CD14-positive monocyte (primary cell): Measurements from ENCODE around the gene MFN1. TPM values are rescaled to one million over a fixed set of nuclear protein-coding genes. Genes with fewer than 3 reads are reported as not detected.

ENCODE experiments used
- DNase-seq, 3 donors: peaks; one replicate each; pipeline ENCODE4 v3.0.0-alpha.2; 2011 to 2022
- H2AFZ ChIP-seq: 2 replicates; pipeline ENCODE4 v1.6.0; 2012; ENCODE audit warnings: mild to moderate bottlenecking, low read depth, low read length, inconsistent platforms; ENCODE audit not compliant: insufficient read depth, poor library complexity, severe bottlenecking
- H3K27ac ChIP-seq, 2 donors: 1 replicate in 1 of 2; 2 replicates in 1 of 2; pipeline ENCODE4 v1.5.1; 2012 to 2013; ENCODE audit warnings: low read length in 2 of 2, control low read depth in 1 of 2, inconsistent platforms in 1 of 2, low read depth in 1 of 2, mild to moderate bottlenecking in 1 of 2
- H3K27me3 ChIP-seq, 2 donors: one replicate each; pipeline versions ENCODE4 v1.6.0 to v1.6.1; 2011 to 2013; ENCODE audit warnings: low read length in 2 of 2; ENCODE audit not compliant: control insufficient read depth in 2 of 2, insufficient read depth in 2 of 2
- H3K36me3 ChIP-seq, 2 donors: replicated peaks in 1 of 2; 1 replicate in 1 of 2; 2 replicates in 1 of 2; pipeline versions ENCODE4 v1.5.1 to v1.6.1; 2012 to 2013; ENCODE audit warnings: low read length in 2 of 2, control low read depth in 1 of 2, inconsistent platforms in 1 of 2, mild to moderate bottlenecking in 1 of 2; ENCODE audit not compliant: insufficient read depth in 2 of 2, control insufficient read depth in 1 of 2
- H3K4me1 ChIP-seq, 2 donors: 1 replicate in 1 of 2; 2 replicates in 1 of 2; pipeline versions ENCODE4 v1.5.1 to v1.6.1; 2012 to 2013; ENCODE audit warnings: low read length in 2 of 2, control low read depth in 1 of 2, inconsistent platforms in 1 of 2, mild to moderate bottlenecking in 1 of 2, moderate library complexity in 1 of 2; ENCODE audit not compliant: insufficient read depth in 2 of 2, control insufficient read depth in 1 of 2
- H3K4me2 ChIP-seq: replicated peaks from 2 replicates; pipeline ENCODE3; 2012; ENCODE audit warnings: low read length, moderate library complexity, mild to moderate bottlenecking; ENCODE audit not compliant: poor library complexity, severe bottlenecking; ENCODE audit errors: extremely low read depth
- H3K4me3 ChIP-seq, 3 experiments: fragments of 200-600 bp in 1 of 3; sonication (generic) in 1 of 3; replicated peaks in 1 of 3; 1 replicate in 2 of 3; 2 replicates in 1 of 3; pipeline ENCODE4 v1.5.1; 2011 to 2013; ENCODE audit warnings: low read length in 3 of 3, mild to moderate bottlenecking in 3 of 3, control low read depth in 2 of 3, low read depth in 2 of 3, inconsistent platforms in 1 of 3, moderate library complexity in 1 of 3
- H3K79me2 ChIP-seq: 2 replicates; pipeline ENCODE4 v1.6.0; 2012; ENCODE audit warnings: mild to moderate bottlenecking, control low read depth, inconsistent platforms, low read length, moderate library complexity; ENCODE audit not compliant: insufficient read depth
- H3K9ac ChIP-seq: 2 replicates; pipeline ENCODE4 v1.6.0; 2017; ENCODE audit warnings: low read length, mild to moderate bottlenecking; ENCODE audit not compliant: insufficient read depth, poor library complexity, severe bottlenecking
- H3K9me3 ChIP-seq, 2 donors: replicated peaks in 1 of 2; 1 replicate in 1 of 2; 2 replicates in 1 of 2; pipeline versions ENCODE4 v1.5.1 to v1.6.1; 2012 to 2013; ENCODE audit warnings: low read length in 2 of 2, control low read depth in 1 of 2; ENCODE audit not compliant: control insufficient read depth in 1 of 2, insufficient read depth in 1 of 2
- H4K20me1 ChIP-seq: 2 replicates; pipeline ENCODE4 v1.6.0; 2012; ENCODE audit warnings: mild to moderate bottlenecking, low read length, control low read depth, moderate library complexity; ENCODE audit not compliant: insufficient read depth
- H3K27ac Mint-ChIP-seq, 7 donors: one replicate each; pipeline ENCODE4 v1.8.0; 2020; ENCODE audit warnings: mild to moderate bottlenecking in 7 of 7, mixed read lengths in 7 of 7, moderate library complexity in 6 of 7, inconsistent platforms in 2 of 7
- H3K27me3 Mint-ChIP-seq, 3 donors: one replicate each; pipeline ENCODE4 v1.8.0; 2021 to 2022; ENCODE audit warnings: low read depth in 3 of 3, mild to moderate bottlenecking in 3 of 3, mixed read lengths in 3 of 3, moderate library complexity in 3 of 3, inconsistent platforms in 1 of 3
- H3K36me3 Mint-ChIP-seq, 2 donors: one replicate each; pipeline ENCODE4 v1.8.0; 2020; ENCODE audit warnings: mixed read lengths in 2 of 2, inconsistent platforms in 1 of 2, mild to moderate bottlenecking in 1 of 2
- H3K4me1 Mint-ChIP-seq: one replicate; pipeline ENCODE4 v1.8.0; 2020; ENCODE audit warnings: mild to moderate bottlenecking, mixed read lengths
- H3K4me3 Mint-ChIP-seq, 2 donors: one replicate each; pipeline ENCODE4 v1.8.0; 2020; ENCODE audit warnings: mild to moderate bottlenecking in 2 of 2, mixed read lengths in 2 of 2, moderate library complexity in 1 of 2
- H3K9me3 Mint-ChIP-seq, 7 donors: one replicate each; pipeline ENCODE4 v1.8.0; 2020 to 2022; ENCODE audit warnings: mixed read lengths in 7 of 7, mild to moderate bottlenecking in 6 of 7, moderate library complexity in 6 of 7, inconsistent platforms in 2 of 7
- CTCF ChIP-seq: fragments of 200-600 bp; IDR thresholded peaks from one replicate; pipeline ENCODE4 v1.8.0; 2022; ENCODE audit warnings: antibody characterized with exemption, mild to moderate bottlenecking
- WGBS: methylation state at CpG from one replicate; pipeline ENCODE4 v1.1.5; 2013; ENCODE audit warnings: missing lambda C conversion rate; ENCODE audit not compliant: insufficient coverage; 5-methylcytosine and 5-hydroxymethylcytosine counted together
- intact Hi-C, 2 donors: fragments of 100-400 bp; cut with micrococcal nuclease; formaldehyde crosslinking; loops; one replicate each; pipeline versions ENCODE4 v1.15.0 to v1.15.1; 2023
- polyA plus RNA-seq, 3 donors: library from polyadenylated mRNA; depleted of rRNA in 1 of 3; unstranded in 2 of 3; stranded (reverse) in 1 of 3; fragments of 300-500 nt in 2 of 3; fragments of >200 nt in 1 of 3; fragmentation: Illumina TruSeq in 2 of 3; gene quantifications; 1 replicate in 2 of 3; 2 replicates in 1 of 3; pipeline ENCODE4 v1.2.3, GENCODE V29; 2012 to 2021

The MFN1 gene
- polyA plus RNA-seq, 3 donors = 5.6 to 15.2 (median 12.2) TPM

- peaks cover 97% of the 10 kb centered on the region for H4K20me1 ChIP-seq
- Mint-ChIP-seq H3K27ac (peak overlapping the region; percentile 44 to 91 (median 87)), H3K4me1 (peaks cover 49% of the 10 kb centered on the region), H3K4me3 (peak overlapping the region; percentile 58 to 78), H3K9me3 (no peaks in the 10 kb centered on the region), H3K27me3 (peaks cover 0 to 1% (median 0%) of the 10 kb centered on the region in 3 donors), H3K36me3 (peaks cover 0 to 14% of the 10 kb centered on the region in 2 donors)
- peak; percentile 48 to 72 (median 57) for DNase-seq
- WGBS = no CpG with 5 or more reads among the region's 3 CpGs
- peaks cover 27 to 34% of the 10 kb centered on the region in 2 donors for H3K4me1 ChIP-seq
- TF ChIP-seq CTCF = no peak
- no peaks in the 10 kb centered on the region for H3K27me3 ChIP-seq
- peak overlapping the region; percentile 74 for H3K4me2 ChIP-seq
- intact Hi-C loops = no loop called here
- peaks cover 97% of the 10 kb centered on the region for H3K79me2 ChIP-seq
- H3K9me3 ChIP-seq = no peaks in the 10 kb centered on the region
- peak overlapping the region; percentile 40 to 80 for H3K27ac ChIP-seq
- no peaks in the 10 kb centered on the region for H3K36me3 ChIP-seq
- peak overlapping the region; percentile 12 to 65 (median 21) for H3K4me3 ChIP-seq
- peak overlapping the region; percentile 59 for H2AFZ ChIP-seq
- H3K9ac ChIP-seq = peak overlapping the region; percentile 41
Measured at GRCh38 chr3:179432021-179432420, 84.5 kb downstream of the MFN1 start.

GRCh38 chr3:179432451-179432850, 84.9 kb downstream of the MFN1 start:
- Histone ChIP-seq H3K9me3 (no peaks in the 10 kb centered on the region), H3K27ac (peak overlapping the region in 1 of 2 donors; percentile 80), H3K79me2 (peaks cover 97% of the 10 kb centered on the region), H3K4me1 (peaks cover 31 to 39% of the 10 kb centered on the region in 2 donors), H3K36me3 (no peaks in the 10 kb centered on the region), H2AFZ (no peak overlapping the region), H3K9ac (no peak overlapping the region), H3K4me3 (peak overlapping the region in 1 of 3 experiments; percentile 65), H3K27me3 (no peaks in the 10 kb centered on the region), H3K4me2 (peak overlapping the region; percentile 74), H4K20me1 (peaks cover 97% of the 10 kb centered on the region)
- no peak for TF ChIP-seq CTCF
- peaks cover 0 to 11% of the 10 kb centered on the region in 2 donors for H3K36me3 Mint-ChIP-seq
- DNase-seq = no peak
- no CpG with 5 or more reads among the region's 1 CpG for WGBS
- H3K4me3 Mint-ChIP-seq = peak overlapping the region in 1 of 2 donors; percentile 78
- peaks cover 0 to 1% (median 0%) of the 10 kb centered on the region in 3 donors for H3K27me3 Mint-ChIP-seq
- intact Hi-C loops = no loop called here
- H3K4me1 Mint-ChIP-seq = peaks cover 53% of the 10 kb centered on the region
- H3K9me3 Mint-ChIP-seq = no peaks in the 10 kb centered on the region
- peak overlapping the region; percentile 81 to 91 (median 87) for H3K27ac Mint-ChIP-seq
